ENCODE measurements around the gene SNX24. TPM values are rescaled to one million over a fixed set of nuclear protein-coding genes. Genes with fewer than 3 reads are reported as not detected.

The SNX24 gene
- total and polyA plus RNA-seq, 5 donors from 2014 or later = 7.8 to 22.0 (median 11.1) TPM

DNA sequence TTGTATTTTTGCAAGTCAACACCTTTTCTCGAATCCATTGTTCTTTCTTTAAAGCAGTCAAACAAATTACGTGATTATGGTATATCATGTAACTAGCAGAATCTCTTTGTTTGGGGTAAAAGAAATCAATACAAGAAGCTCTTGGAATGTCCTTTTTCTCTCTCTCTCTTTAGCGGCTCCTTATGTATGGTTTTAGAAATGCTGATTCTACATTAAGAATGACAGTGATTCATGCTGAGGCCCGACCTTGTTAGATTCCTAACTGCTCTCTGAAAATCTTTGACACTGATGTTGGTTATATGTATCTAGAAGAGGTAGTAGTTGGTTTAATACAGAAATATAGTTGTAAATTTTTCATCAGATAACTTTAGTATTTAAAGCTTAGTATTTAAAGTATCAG is 76.4 kb downstream of the SNX24 start:
- Mint-ChIP-seq H3K9me3 (no peaks in the 10 kb centered on the region), H3K4me1 (no peaks in the 10 kb centered on the region), H3K36me3 (peaks cover 6% of the 10 kb centered on the region), H3K27me3 (no peaks in the 10 kb centered on the region), H3K4me3 (no peak overlapping the region), H3K27ac (no peak overlapping the region)
- Histone ChIP-seq H3K4me1 (ENCODE audit: control insufficient read depth, insufficient read depth, low read length, poor library complexity, severe bottlenecking) (no peaks in the 10 kb centered on the region), H3K9me3 (ENCODE audit: control insufficient read depth in 2 of 2, low read length in 2 of 2) (no peaks in the 10 kb centered on the region), H3K27me3 (ENCODE audit: control insufficient read depth, insufficient read depth, low read length) (no peaks in the 10 kb centered on the region), H3K4me3 (ENCODE audit: low read depth, low read length) (no peak overlapping the region), H3K36me3 (ENCODE audit: control insufficient read depth, insufficient read depth, low read length) (no peaks in the 10 kb centered on the region), H3K27ac (ENCODE audit: insufficient read depth, low read length, poor library complexity, severe bottlenecking) (no peak overlapping the region)
- DNase-seq = no peak
- no peak for ATAC-seq (ENCODE audit: low read depth in 2 of 2)

GRCh38 chr5:122924203-122924602 is 78.8 kb downstream of the SNX24 start:
- Histone ChIP-seq H3K9me3 (ENCODE audit: control insufficient read depth in 2 of 2, low read length in 2 of 2) (no peaks in the 10 kb centered on the region), H3K4me3 (ENCODE audit: low read depth, low read length) (no peak overlapping the region), H3K4me1 (ENCODE audit: control insufficient read depth, insufficient read depth, low read length, poor library complexity, severe bottlenecking) (no peaks in the 10 kb centered on the region), H3K27ac (ENCODE audit: insufficient read depth, low read length, poor library complexity, severe bottlenecking) (no peak overlapping the region), H3K27me3 (ENCODE audit: control insufficient read depth, insufficient read depth, low read length) (no peaks in the 10 kb centered on the region), H3K36me3 (ENCODE audit: control insufficient read depth, insufficient read depth, low read length) (no peaks in the 10 kb centered on the region)
- H3K36me3 Mint-ChIP-seq = peaks cover 6% of the 10 kb centered on the region
- no peak overlapping the region for H3K27ac Mint-ChIP-seq
- H3K4me1 Mint-ChIP-seq = no peaks in the 10 kb centered on the region
- no peak overlapping the region for H3K4me3 Mint-ChIP-seq
- no peak for DNase-seq
- ATAC-seq (ENCODE audit: low read depth in 2 of 2) = no peak
- H3K27me3 Mint-ChIP-seq = no peaks in the 10 kb centered on the region
- no peaks in the 10 kb centered on the region for H3K9me3 Mint-ChIP-seq

- H3K4me3 Mint-ChIP-seq = no peak overlapping the region
- H3K4me1 Mint-ChIP-seq = no peaks in the 10 kb centered on the region
- no peaks in the 10 kb centered on the region for H3K9me3 ChIP-seq (ENCODE audit: control insufficient read depth in 2 of 2, low read length in 2 of 2)
- no peak overlapping the region for H3K27ac Mint-ChIP-seq
- H3K27me3 Mint-ChIP-seq = no peaks in the 10 kb centered on the region
- H3K27me3 ChIP-seq (ENCODE audit: control insufficient read depth, insufficient read depth, low read length) = no peaks in the 10 kb centered on the region
- no peak overlapping the region for H3K27ac ChIP-seq (ENCODE audit: insufficient read depth, low read length, poor library complexity, severe bottlenecking)
- H3K9me3 Mint-ChIP-seq = no peaks in the 10 kb centered on the region
- no peaks in the 10 kb centered on the region for H3K4me1 ChIP-seq (ENCODE audit: control insufficient read depth, insufficient read depth, low read length, poor library complexity, severe bottlenecking)
- no peak for ATAC-seq (ENCODE audit: low read depth in 2 of 2)
- DNase-seq = no peak
- H3K4me3 ChIP-seq (ENCODE audit: low read depth, low read length) = no peak overlapping the region
- peaks cover 6% of the 10 kb centered on the region for H3K36me3 Mint-ChIP-seq
- H3K36me3 ChIP-seq (ENCODE audit: control insufficient read depth, insufficient read depth, low read length) = no peaks in the 10 kb centered on the region
Measured at GRCh38 chr5:122924719-122925395, 79.4 kb downstream of the SNX24 start.

GRCh38 chr5:122929001-122929400 is 83.6 kb downstream of the SNX24 start:
- H3K36me3 Mint-ChIP-seq = peaks cover 6% of the 10 kb centered on the region
- H3K36me3 ChIP-seq (ENCODE audit: control insufficient read depth, insufficient read depth, low read length) = no peaks in the 10 kb centered on the region
- no peaks in the 10 kb centered on the region for H3K9me3 Mint-ChIP-seq
- no peak overlapping the region for H3K27ac Mint-ChIP-seq
- H3K4me3 Mint-ChIP-seq = no peak overlapping the region
- no peak for ATAC-seq (ENCODE audit: low read depth in 2 of 2)
- no peak overlapping the region for H3K27ac ChIP-seq (ENCODE audit: insufficient read depth, low read length, poor library complexity, severe bottlenecking)
- H3K9me3 ChIP-seq (ENCODE audit: control insufficient read depth in 2 of 2, low read length in 2 of 2) = no peaks in the 10 kb centered on the region
- H3K4me1 ChIP-seq (ENCODE audit: control insufficient read depth, insufficient read depth, low read length, poor library complexity, severe bottlenecking) = no peaks in the 10 kb centered on the region
- DNase-seq = no peak
- no peaks in the 10 kb centered on the region for H3K27me3 ChIP-seq (ENCODE audit: control insufficient read depth, insufficient read depth, low read length)
- no peak overlapping the region for H3K4me3 ChIP-seq (ENCODE audit: low read depth, low read length)
- H3K4me1 Mint-ChIP-seq = peaks cover 0 to 2% (median 0%) of the 10 kb centered on the region in 4 donors
- H3K27me3 Mint-ChIP-seq = no peaks in the 10 kb centered on the region

DNA sequence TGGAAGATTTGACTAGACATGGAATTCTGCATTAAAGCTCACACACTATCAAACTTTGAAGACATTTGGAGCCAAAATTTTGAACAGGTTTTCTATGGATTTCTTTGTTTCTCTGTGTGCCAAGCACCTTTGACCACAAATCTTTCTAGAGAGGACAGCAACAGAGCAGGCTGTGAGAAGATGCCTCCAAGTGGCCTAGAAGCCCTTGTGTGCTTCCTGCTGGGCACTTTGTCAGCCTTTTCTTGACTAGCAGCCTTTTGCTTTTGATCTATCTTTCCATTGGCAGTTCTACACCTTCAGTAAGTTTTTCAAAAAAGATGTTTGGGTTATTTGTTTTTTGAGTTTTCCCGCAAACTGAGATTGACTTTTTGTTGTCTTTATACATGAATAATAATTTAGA is 84.6 kb downstream of the SNX24 start:
- Mint-ChIP-seq H3K27me3 (no peaks in the 10 kb centered on the region), H3K36me3 (peaks cover 6% of the 10 kb centered on the region), H3K4me1 (peaks cover 0 to 2% (median 0%) of the 10 kb centered on the region in 4 donors), H3K27ac (no peak overlapping the region), H3K4me3 (no peak overlapping the region), H3K9me3 (no peaks in the 10 kb centered on the region)
- Histone ChIP-seq H3K4me1 (ENCODE audit: control insufficient read depth, insufficient read depth, low read length, poor library complexity, severe bottlenecking) (no peaks in the 10 kb centered on the region), H3K27ac (ENCODE audit: insufficient read depth, low read length, poor library complexity, severe bottlenecking) (no peak overlapping the region), H3K36me3 (ENCODE audit: control insufficient read depth, insufficient read depth, low read length) (no peaks in the 10 kb centered on the region), H3K9me3 (ENCODE audit: control insufficient read depth in 2 of 2, low read length in 2 of 2) (no peaks in the 10 kb centered on the region), H3K4me3 (ENCODE audit: low read depth, low read length) (no peak overlapping the region), H3K27me3 (ENCODE audit: control insufficient read depth, insufficient read depth, low read length) (no peaks in the 10 kb centered on the region)
- no peak for ATAC-seq (ENCODE audit: low read depth in 2 of 2)
- no peak for DNase-seq

DNA sequence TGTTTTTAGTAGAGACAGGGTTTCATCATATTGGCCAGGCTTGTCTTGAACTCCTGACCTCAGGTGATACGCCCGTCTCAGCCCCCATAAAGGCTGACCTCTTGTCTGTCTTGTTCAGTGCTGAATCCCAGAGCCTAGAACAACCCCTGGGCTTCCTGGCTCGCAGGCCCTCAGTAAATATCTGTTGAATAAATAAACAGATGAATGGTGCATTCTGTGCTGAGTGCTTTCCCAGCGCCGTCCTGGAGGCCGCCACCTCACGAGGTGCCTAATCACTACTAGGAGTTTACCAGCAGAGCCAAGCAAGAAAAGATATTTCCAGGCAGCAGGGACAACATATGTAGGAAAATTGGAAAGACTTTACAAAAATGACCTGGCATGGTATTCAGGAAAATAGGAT is 88.5 kb downstream of the SNX24 start:
- H3K27ac Mint-ChIP-seq = no peak overlapping the region
- no peaks in the 10 kb centered on the region for H3K36me3 Mint-ChIP-seq
- DNase-seq (no peak), ATAC-seq (ENCODE audit: low read depth in 2 of 2) (no peak)
- Histone ChIP-seq H3K4me1 (ENCODE audit: control insufficient read depth, insufficient read depth, low read length, poor library complexity, severe bottlenecking) (no peaks in the 10 kb centered on the region), H3K27me3 (ENCODE audit: control insufficient read depth, insufficient read depth, low read length) (no peaks in the 10 kb centered on the region), H3K27ac (ENCODE audit: insufficient read depth, low read length, poor library complexity, severe bottlenecking) (no peak overlapping the region), H3K4me3 (ENCODE audit: low read depth, low read length) (no peak overlapping the region), H3K9me3 (ENCODE audit: control insufficient read depth in 2 of 2, low read length in 2 of 2) (no peaks in the 10 kb centered on the region), H3K36me3 (ENCODE audit: control insufficient read depth, insufficient read depth, low read length) (no peaks in the 10 kb centered on the region)
- no peaks in the 10 kb centered on the region for H3K27me3 Mint-ChIP-seq
- peaks cover 0 to 2% (median 0%) of the 10 kb centered on the region in 4 donors for H3K4me1 Mint-ChIP-seq
- no peak overlapping the region for H3K4me3 Mint-ChIP-seq
- no peaks in the 10 kb centered on the region for H3K9me3 Mint-ChIP-seq

- no peaks in the 10 kb centered on the region for H3K9me3 ChIP-seq (ENCODE audit: control insufficient read depth in 2 of 2, low read length in 2 of 2)
- DNase-seq (no peak), ATAC-seq (ENCODE audit: low read depth in 2 of 2) (no peak)
- H3K27ac ChIP-seq (ENCODE audit: insufficient read depth, low read length, poor library complexity, severe bottlenecking) = no peak overlapping the region
- Mint-ChIP-seq H3K4me3 (no peak overlapping the region), H3K27ac (no peak overlapping the region), H3K4me1 (peaks cover 0 to 2% (median 0%) of the 10 kb centered on the region in 4 donors), H3K27me3 (no peaks in the 10 kb centered on the region), H3K36me3 (peaks cover 7% of the 10 kb centered on the region), H3K9me3 (no peaks in the 10 kb centered on the region)
- no peaks in the 10 kb centered on the region for H3K36me3 ChIP-seq (ENCODE audit: control insufficient read depth, insufficient read depth, low read length)
- H3K4me1 ChIP-seq (ENCODE audit: control insufficient read depth, insufficient read depth, low read length, poor library complexity, severe bottlenecking) = no peaks in the 10 kb centered on the region
- no peaks in the 10 kb centered on the region for H3K27me3 ChIP-seq (ENCODE audit: control insufficient read depth, insufficient read depth, low read length)
- no peak overlapping the region for H3K4me3 ChIP-seq (ENCODE audit: low read depth, low read length)
Measured at GRCh38 chr5:122936088-122936487, 90.7 kb downstream of the SNX24 start.

- no peak for DNase-seq
- H3K9me3 ChIP-seq (ENCODE audit: control insufficient read depth in 2 of 2, low read length in 2 of 2) = no peaks in the 10 kb centered on the region
- H3K4me1 ChIP-seq (ENCODE audit: control insufficient read depth, insufficient read depth, low read length, poor library complexity, severe bottlenecking) = no peaks in the 10 kb centered on the region
- no peaks in the 10 kb centered on the region for H3K27me3 ChIP-seq (ENCODE audit: control insufficient read depth, insufficient read depth, low read length)
- H3K27ac Mint-ChIP-seq = no peak overlapping the region
- peaks cover 0 to 2% (median 0%) of the 10 kb centered on the region in 4 donors for H3K4me1 Mint-ChIP-seq
- H3K36me3 ChIP-seq (ENCODE audit: control insufficient read depth, insufficient read depth, low read length) = no peaks in the 10 kb centered on the region
- H3K4me3 Mint-ChIP-seq = no peak overlapping the region
- no peaks in the 10 kb centered on the region for H3K27me3 Mint-ChIP-seq
- no peaks in the 10 kb centered on the region for H3K9me3 Mint-ChIP-seq
- H3K36me3 Mint-ChIP-seq = peaks cover 10% of the 10 kb centered on the region
- H3K4me3 ChIP-seq (ENCODE audit: low read depth, low read length) = no peak overlapping the region
- no peak for ATAC-seq (ENCODE audit: low read depth in 2 of 2)
- H3K27ac ChIP-seq (ENCODE audit: insufficient read depth, low read length, poor library complexity, severe bottlenecking) = no peak overlapping the region
Measured at GRCh38 chr5:122937914-122938313, 92.5 kb downstream of the SNX24 start.
